ENCODE data around the gene STYXL2.

STYXL2 gene

DNA sequence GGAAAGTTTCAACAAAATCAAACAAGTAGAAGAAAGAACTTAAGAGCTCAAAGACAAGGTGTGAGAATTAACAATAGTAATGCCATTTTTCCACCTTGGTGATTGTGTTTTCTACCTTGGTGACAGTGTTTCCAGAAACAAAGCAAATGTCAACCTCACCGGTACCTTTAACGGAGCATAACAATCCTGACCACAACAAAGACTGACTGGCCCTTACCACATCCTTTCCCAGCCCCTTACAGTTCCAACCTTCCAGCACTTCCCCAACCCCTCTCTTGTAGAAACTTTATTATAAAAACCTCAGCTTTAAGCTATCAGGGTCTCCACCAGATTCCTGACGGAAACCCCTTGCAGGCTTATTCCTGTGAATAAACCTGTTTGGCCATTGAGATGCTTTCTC lies 16.7 kb downstream of the STYXL2 start:
- DNase-seq: no peak

- DNase-seq: no peak
Observed at GRCh38 chr1:167111868-167112709, 18.2 kb downstream of the STYXL2 start.

- DNase-seq: no peak
Observed at GRCh38 chr1:167114725-167115124, 20.9 kb downstream of the STYXL2 start.

- DNase-seq: no peak
Observed at GRCh38 chr1:167115655-167116054, 21.8 kb downstream of the STYXL2 start.

- no peak for DNase-seq
Observed at GRCh38 chr1:167116174-167116573, 22.3 kb downstream of the STYXL2 start.

- DNase-seq: no peak
Observed at GRCh38 chr1:167117225-167117624, 23.4 kb downstream of the STYXL2 start.

DNA sequence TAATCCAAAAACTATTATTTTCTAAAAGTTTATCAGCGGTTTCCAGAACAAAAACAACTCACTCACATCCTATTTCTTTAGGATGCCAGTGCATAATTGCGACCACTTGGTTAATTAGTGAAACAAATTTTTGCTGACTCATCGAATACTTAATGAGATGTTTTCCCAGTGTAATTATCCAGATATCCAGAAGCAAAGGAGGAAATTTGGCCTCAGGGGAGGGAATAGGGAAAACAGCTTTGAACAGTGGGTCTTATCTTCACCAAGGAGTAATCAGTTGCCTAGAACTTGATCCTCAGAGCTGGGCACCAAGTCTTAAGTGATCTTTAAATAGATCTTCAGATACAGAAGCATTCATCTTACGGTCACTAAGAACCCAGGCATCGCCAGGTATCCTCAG lies 24.3 kb downstream of the STYXL2 start:
- no peak for DNase-seq

GRCh38 chr1:167119696-167120095 lies 25.8 kb downstream of the STYXL2 start:
- no peak for DNase-seq

- DNase-seq: no peak
Observed at GRCh38 chr1:167120899-167121298, 27.0 kb downstream of the STYXL2 start.

- no peak for DNase-seq
Observed at GRCh38 chr1:167121375-167122120, 27.7 kb downstream of the STYXL2 start.

- no peak for DNase-seq
Observed at GRCh38 chr1:167122121-167122480, 28.2 kb downstream of the STYXL2 start.

DNA sequence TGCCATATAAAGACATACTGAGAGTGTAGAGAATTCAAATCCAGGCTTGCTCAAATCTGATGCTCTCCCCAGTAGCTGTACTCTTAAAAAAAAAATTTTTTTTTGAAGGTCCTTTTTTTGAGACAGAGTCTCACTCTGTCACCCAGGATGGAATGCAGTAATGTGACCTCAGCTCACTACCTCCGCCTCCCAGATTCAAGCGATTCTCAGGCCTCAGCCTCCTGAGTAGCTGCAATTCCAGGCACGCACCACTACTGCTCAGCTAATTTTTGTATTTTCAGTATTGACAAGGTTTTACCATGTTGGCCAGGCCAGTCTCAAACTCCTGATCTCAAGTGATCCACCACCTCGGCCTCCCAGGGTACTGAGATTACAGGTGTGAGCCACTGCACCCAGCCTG lies 28.7 kb downstream of the STYXL2 start:
- no peak for DNase-seq

GRCh38 chr1:167126317-167126716 lies 32.4 kb downstream of the STYXL2 start:
- DNase-seq: no peak

- no peak for DNase-seq
Observed at GRCh38 chr1:167126811-167127210, 32.9 kb downstream of the STYXL2 start.

- no peak for DNase-seq
Observed at GRCh38 chr1:167127236-167127635, 33.4 kb downstream of the STYXL2 start.

- DNase-seq: no peak
Observed at GRCh38 chr1:167127661-167128060, 33.8 kb downstream of the STYXL2 start.

DNA sequence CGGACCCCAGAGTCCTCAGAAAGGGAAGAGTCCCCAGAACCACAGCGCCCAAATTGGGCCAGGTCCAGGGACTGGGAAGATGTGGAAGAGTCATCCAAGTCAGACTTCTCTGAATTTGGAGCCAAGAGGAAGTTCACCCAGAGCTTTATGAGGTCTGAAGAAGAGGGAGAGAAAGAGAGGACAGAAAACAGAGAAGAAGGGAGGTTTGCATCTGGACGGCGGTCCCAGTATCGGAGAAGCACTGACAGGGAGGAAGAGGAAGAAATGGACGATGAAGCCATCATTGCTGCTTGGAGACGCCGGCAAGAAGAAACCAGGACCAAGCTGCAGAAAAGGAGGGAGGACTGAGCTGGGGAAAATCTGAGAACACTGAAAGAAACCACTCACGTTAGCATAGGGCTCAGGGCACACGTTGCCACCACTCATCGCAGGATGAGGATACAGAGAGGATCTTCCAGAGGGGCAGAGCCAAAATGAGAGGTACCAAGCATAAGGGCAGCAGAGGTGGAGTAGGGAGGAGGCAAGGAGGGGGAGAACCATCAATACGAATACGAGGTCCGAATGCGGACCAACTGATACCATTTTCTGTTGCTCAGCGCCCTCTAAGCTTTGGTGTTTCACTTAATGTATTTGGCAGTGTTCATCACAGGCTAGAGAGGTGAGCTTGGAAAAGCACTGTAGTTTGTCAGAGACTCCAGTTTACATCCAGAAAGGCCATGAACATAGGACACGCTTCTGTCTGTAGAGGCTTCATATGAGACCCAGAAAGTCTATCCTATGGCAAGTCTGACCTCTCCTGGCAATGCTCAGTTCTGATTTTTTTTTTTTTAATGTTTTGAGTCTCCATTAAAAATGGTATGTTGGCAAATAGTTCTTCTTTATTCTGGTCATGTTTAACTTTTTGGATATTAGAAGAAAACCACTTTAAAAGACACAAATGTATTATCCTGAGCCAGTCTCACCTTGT lies 34.7 kb downstream of the STYXL2 start:
- no peak for DNase-seq

GRCh38 chr1:167130829-167131510 lies 37.1 kb downstream of the STYXL2 start:
- no peak for DNase-seq

DNA sequence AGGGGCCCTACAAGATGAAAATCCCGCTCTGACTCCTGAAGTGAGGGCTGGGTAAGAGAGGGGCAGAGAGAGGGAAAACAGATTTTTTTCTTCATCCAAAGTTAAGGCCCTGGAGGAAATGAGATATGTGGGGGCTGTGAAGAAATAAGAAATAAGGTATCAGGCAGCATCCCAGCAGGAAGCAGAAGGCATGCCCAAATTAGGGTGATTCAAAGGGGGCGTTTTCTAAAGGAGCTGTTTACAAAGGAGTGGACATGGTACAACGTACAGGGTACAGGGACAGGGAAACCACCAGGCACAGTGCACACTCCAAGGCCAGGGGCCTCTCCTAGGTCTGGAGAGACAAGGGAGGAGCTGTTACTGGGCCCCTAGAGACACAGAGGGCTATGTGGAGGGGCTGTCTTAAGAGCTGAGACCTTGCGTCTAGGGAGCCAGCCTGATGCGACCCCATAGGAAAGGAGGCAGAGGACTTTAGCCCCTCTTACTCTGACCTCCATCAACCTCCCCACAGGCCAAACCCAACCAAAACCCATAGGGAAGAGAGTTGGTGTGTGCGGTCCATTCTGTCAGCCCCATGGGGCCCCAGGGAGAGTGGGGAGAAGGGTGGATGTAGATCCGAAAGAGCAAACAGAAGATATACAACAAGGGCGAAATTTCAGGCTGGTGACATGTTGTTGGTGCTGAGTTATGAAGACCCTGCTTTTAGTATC lies 38.6 kb downstream of the STYXL2 start:
- DNase-seq: no peak

- DNase-seq: no peak
Observed at GRCh38 chr1:167135281-167135840, 41.5 kb downstream of the STYXL2 start.

GRCh38 chr1:167136191-167136614 lies 42.3 kb downstream of the STYXL2 start:
- no peak for DNase-seq
